AG04450 (cell line): ENCODE results near the gene ARHGAP6. TPM values are rescaled to one million over a fixed set of nuclear protein-coding genes. Genes with fewer than 3 reads are reported as not detected.

Experiments used
- CTCF ChIA-PET: fragments of 300-600, 350-600 bp; formaldehyde crosslinking; extraction: SDS; loops from one replicate; lab custom pipeline; 2022; ENCODE audit warnings: antibody characterized with exemption, inconsistent platforms; lab: Charles Lee
- POLR2A ChIA-PET: fragments of 350-600 bp; formaldehyde crosslinking; extraction: SDS; loops from one replicate; lab custom pipeline; 2021; ENCODE audit warnings: antibody characterized with exemption, inconsistent platforms; lab: Yijun Ruan, JAX
- DNase-seq: peaks from one replicate; pipeline ENCODE4 v3.0.0-alpha.2; 2011; ENCODE audit warnings: low read depth, low spot score
- H3K27ac ChIP-seq: one replicate; pipeline ENCODE4 v1.5.1; 2012; ENCODE audit warnings: low read depth, low read length, control low read depth
- H3K27me3 ChIP-seq: one replicate; pipeline ENCODE4 v1.6.0; 2012; ENCODE audit warnings: low read length; ENCODE audit not compliant: control insufficient read depth, insufficient read depth
- H3K4me3 ChIP-seq: 2 replicates; pipeline ENCODE4 v1.5.1; 2011; ENCODE audit warnings: mild to moderate bottlenecking, low read depth, low read length, control low read depth
- H3K9me3 ChIP-seq: 2 replicates; pipeline ENCODE4 v1.5.1; 2012; ENCODE audit warnings: low read length; ENCODE audit not compliant: control insufficient read depth, insufficient read depth
- polyA plus RNA-seq: library from polyadenylated mRNA; depleted of rRNA; stranded (reverse); fragments of >200 nt; gene quantifications from 2 replicates; pipeline ENCODE4 v1.2.3, GENCODE V29; 2011
- TF ChIP-seq, protein P1 (sequence below): IDR thresholded peaks from 2 replicates; pipeline ENCODE4 v1.5.1; 2011; ENCODE audit warnings: low read depth, low read length, control low read depth, inconsistent platforms

The ARHGAP6 gene
- polyA plus RNA-seq, 1 experiment: 4.0 TPM

DNA sequence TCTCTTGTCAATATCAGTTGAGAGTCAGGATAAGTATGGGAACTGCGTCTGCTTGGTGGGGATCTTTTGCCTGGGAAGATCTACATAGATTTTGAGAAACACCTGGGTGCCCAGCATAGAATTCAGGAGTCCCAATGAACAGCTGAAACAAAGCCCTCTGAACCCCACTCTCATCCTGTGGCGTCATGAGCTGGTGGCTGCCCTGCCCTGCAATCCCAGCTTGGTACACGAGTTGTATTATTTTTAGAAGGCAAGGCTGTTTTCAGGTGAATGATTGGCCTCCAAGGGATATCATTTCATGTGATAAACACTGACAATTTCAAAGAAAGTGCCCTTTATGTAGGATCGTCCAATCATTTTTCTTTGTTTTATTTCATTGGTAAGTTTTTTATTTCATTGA is 493.8 kb downstream of the ARHGAP6 start:
- no peak for DNase-seq
- H3K27me3 ChIP-seq: no peaks in the 10 kb centered on the region
- ChIA-PET CTCF (no interaction called here), POLR2A (no interaction called here)
- H3K4me3 ChIP-seq: no peak overlapping the region
- TF ChIP-seq, protein P1, sequence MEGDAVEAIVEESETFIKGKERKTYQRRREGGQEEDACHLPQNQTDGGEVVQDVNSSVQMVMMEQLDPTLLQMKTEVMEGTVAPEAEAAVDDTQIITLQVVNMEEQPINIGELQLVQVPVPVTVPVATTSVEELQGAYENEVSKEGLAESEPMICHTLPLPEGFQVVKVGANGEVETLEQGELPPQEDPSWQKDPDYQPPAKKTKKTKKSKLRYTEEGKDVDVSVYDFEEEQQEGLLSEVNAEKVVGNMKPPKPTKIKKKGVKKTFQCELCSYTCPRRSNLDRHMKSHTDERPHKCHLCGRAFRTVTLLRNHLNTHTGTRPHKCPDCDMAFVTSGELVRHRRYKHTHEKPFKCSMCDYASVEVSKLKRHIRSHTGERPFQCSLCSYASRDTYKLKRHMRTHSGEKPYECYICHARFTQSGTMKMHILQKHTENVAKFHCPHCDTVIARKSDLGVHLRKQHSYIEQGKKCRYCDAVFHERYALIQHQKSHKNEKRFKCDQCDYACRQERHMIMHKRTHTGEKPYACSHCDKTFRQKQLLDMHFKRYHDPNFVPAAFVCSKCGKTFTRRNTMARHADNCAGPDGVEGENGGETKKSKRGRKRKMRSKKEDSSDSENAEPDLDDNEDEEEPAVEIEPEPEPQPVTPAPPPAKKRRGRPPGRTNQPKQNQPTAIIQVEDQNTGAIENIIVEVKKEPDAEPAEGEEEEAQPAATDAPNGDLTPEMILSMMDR: no peak
- no peak overlapping the region for H3K27ac ChIP-seq
- no peaks in the 10 kb centered on the region for H3K9me3 ChIP-seq

DNA sequence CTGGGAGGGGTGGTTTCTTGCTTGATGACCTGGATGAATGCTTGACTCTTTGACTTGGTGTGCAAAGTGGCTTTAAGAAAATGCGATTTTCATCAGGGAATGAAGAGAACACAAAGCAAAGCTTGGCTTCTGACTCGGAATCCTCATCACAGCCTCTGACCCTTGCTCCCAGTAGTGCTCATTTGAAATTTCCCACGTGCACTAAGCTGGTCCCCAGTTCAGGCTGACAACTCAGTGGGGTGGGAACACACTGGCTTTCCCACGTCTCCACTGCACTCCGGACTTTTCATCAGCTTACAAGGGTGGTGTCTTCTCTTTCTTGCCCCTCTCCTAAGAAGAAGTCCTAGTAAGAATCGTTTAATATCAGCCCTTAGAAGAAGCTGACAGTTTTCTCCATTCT is 501.3 kb downstream of the ARHGAP6 start:
- DNase-seq: no peak
- Histone ChIP-seq H3K9me3 (no peaks in the 10 kb centered on the region), H3K27ac (no peak overlapping the region), H3K4me3 (no peak overlapping the region), H3K27me3 (no peaks in the 10 kb centered on the region)
- CTCF ChIA-PET: no interaction called here
- TF ChIP-seq, protein P1: no peak
- POLR2A ChIA-PET: no interaction called here

DNA sequence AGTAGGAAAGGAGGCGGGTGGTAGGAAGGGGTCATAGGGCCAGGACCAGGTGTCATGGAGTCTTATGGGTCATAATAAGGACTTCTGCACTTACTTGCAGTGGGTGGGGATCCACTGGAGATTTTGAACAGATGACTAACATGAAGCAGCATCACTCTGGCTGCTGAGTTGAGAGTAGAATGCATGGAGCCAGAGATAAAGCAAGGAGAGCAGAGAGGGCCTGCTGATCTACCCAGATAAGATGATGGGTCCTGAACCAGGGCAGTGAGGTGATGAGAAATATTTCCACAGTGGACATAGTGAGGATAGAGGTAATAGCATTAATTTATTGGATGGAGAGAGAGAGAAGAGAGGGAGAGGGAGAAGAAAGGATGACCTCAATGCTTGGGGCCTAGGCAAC is 506.6 kb downstream of the ARHGAP6 start:
- H3K27me3 ChIP-seq: no peaks in the 10 kb centered on the region
- no peak overlapping the region for H3K4me3 ChIP-seq
- H3K27ac ChIP-seq: no peak overlapping the region
- TF ChIP-seq, protein P1: no peak
- DNase-seq: no peak
- ChIA-PET CTCF (no interaction called here), POLR2A (no interaction called here)
- no peaks in the 10 kb centered on the region for H3K9me3 ChIP-seq

DNA sequence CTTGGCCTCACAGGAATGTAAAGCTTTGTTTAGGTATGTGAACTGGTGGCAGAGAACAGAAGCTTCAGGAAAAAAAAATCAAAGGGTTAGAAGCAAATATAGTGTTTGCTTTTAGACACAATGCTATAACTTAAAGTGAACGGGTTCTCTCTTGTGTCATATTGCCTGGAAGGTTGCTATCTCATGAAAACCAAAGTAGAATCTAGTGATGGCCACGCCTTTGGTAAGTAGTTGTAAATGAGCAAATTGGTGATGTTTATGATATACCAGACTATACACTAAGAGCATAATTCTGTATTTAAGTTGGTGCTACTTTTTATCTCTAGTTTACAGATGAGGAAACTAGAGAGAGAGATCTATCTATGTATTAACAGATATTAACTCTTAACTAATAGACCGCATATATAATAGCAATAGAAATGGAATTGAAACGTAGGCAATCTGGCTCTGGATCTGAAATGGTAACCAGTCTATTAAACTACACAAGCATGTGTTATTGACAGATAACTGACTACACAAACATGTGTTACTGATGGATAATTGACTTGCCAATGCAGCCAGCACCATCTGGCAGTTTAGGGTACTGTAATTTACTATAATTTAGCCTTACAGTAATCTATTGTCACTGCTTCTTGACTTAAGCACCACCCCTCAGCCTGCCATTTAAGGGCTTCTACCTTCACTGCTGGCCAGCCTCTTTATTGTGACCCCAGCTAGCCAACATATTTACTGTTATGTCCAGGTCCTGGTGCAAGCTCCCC is 513.7 kb downstream of the ARHGAP6 start:
- no peak overlapping the region for H3K4me3 ChIP-seq
- ChIA-PET CTCF (interaction anchor here (1.1 to 1.3 kb wide), 2 partner anchors 14 to 230 kb away, joined by 3 to 4 read pairs; no protein-coding TSS in a partner anchor), POLR2A (no interaction called here)
- no peak overlapping the region for H3K27ac ChIP-seq
- TF ChIP-seq, protein P1: no peak
- DNase-seq: no peak
- no peaks in the 10 kb centered on the region for H3K9me3 ChIP-seq
- H3K27me3 ChIP-seq: no peaks in the 10 kb centered on the region

DNA sequence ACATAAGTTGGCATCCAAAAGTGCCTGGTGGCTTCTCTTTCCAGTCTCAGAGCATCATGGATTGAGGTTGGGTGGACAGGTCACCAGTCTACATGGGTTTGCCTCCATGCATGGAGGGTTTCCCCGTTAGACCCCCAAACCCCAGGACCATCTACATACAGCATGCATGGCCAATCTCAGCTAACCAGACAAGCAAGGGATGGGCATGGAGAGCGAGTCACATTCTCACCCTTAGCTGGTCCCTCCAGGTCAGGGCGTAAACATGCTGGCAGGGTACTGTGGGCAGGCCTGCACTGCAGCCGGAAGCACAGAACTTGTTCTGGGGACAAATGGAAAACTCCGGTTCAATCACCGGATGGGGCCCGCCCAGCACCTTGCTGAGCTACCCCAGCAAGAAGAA is 517.3 kb downstream of the ARHGAP6 start:
- no peak overlapping the region for H3K4me3 ChIP-seq
- CTCF ChIA-PET: interaction anchor here (1.6 kb wide), 1 partner anchor 383 kb away, joined by 9 read pairs; no protein-coding TSS in a partner anchor
- TF ChIP-seq, protein P1: no peak
- no peaks in the 10 kb centered on the region for H3K9me3 ChIP-seq
- POLR2A ChIA-PET: no interaction called here
- H3K27ac ChIP-seq: no peak overlapping the region
- no peak for DNase-seq
- H3K27me3 ChIP-seq: no peaks in the 10 kb centered on the region
